CD4-positive, alpha-beta memory T cell (primary cell): ENCODE data around the gene DNMT3A. TPM values are rescaled to one million over a fixed set of nuclear protein-coding genes. Genes with fewer than 3 reads are reported as not detected.

Source experiments
- CTCF ChIA-PET: fragments of 350-600 bp; sonication (Branson Sonifier 250); formaldehyde crosslinking; loops from one replicate; lab custom pipeline; 2021; ENCODE audit warnings: inconsistent platforms; ENCODE audit not compliant: partially characterized antibody; lab: Charles Lee
- POLR2A ChIA-PET: fragments of 350-600 bp; sonication (Branson Sonifier 250); formaldehyde crosslinking; loops from one replicate; lab custom pipeline; 2021; ENCODE audit not compliant: partially characterized antibody; lab: Charles Lee
- DNase-seq, 5 donors: peaks; one replicate each; pipeline versions ENCODE4 v3.0.0 to v3.0.0-alpha.2; 2020 to 2022; ENCODE audit warnings: mixed read lengths in 1 of 5
- H3K27ac ChIP-seq: one replicate; pipeline ENCODE4 v1.7.0; 2013; ENCODE audit warnings: low read depth, low read length
- H3K27me3 ChIP-seq: 2 replicates; pipeline ENCODE4 v1.7.0; 2013; ENCODE audit warnings: mild to moderate bottlenecking, low read length, moderate library complexity; ENCODE audit not compliant: insufficient read depth
- H3K36me3 ChIP-seq: 2 replicates; pipeline ENCODE4 v1.7.0; 2013; ENCODE audit warnings: mild to moderate bottlenecking, low read length, moderate library complexity; ENCODE audit not compliant: insufficient read depth
- H3K4me1 ChIP-seq: 2 replicates; pipeline ENCODE4 v1.7.0; 2013; ENCODE audit warnings: mild to moderate bottlenecking, low read length, moderate library complexity; ENCODE audit not compliant: insufficient read depth
- H3K4me3 ChIP-seq, 2 donors: one replicate each; pipeline ENCODE4 v1.7.0; 2013; ENCODE audit warnings: low read length in 2 of 2, mild to moderate bottlenecking in 1 of 2
- H3K9me3 ChIP-seq, 2 donors: one replicate each; pipeline ENCODE4 v1.7.0; 2013; ENCODE audit warnings: low read length in 2 of 2, control low read depth in 1 of 2; ENCODE audit not compliant: control insufficient read depth in 1 of 2
- H3K27ac Mint-ChIP-seq, 7 donors: one replicate each; pipeline ENCODE4 v1.8.0; 2020 to 2021; ENCODE audit warnings: mixed read lengths in 7 of 7, mild to moderate bottlenecking in 6 of 7, inconsistent platforms in 3 of 7, moderate library complexity in 3 of 7
- H3K27me3 Mint-ChIP-seq, 2 donors: one replicate each; pipeline ENCODE4 v1.8.0; 2020 to 2021; ENCODE audit warnings: mixed read lengths in 2 of 2
- H3K36me3 Mint-ChIP-seq, 2 donors: one replicate each; pipeline ENCODE4 v1.8.0; 2020 to 2021; ENCODE audit warnings: mixed read lengths in 2 of 2, inconsistent platforms in 1 of 2, mild to moderate bottlenecking in 1 of 2
- H3K4me1 Mint-ChIP-seq, 4 donors: one replicate each; pipeline ENCODE4 v1.8.0; 2020 to 2021; ENCODE audit warnings: mixed read lengths in 4 of 4, mild to moderate bottlenecking in 1 of 4
- H3K4me3 Mint-ChIP-seq, 8 donors: one replicate each; pipeline ENCODE4 v1.8.0; 2020 to 2021; ENCODE audit warnings: mixed read lengths in 8 of 8, mild to moderate bottlenecking in 7 of 8, moderate library complexity in 6 of 8, inconsistent platforms in 3 of 8
- H3K9me3 Mint-ChIP-seq, 8 donors: one replicate each; pipeline ENCODE4 v1.8.0; 2020 to 2021; ENCODE audit warnings: mixed read lengths in 8 of 8, mild to moderate bottlenecking in 5 of 8, inconsistent platforms in 3 of 8, moderate library complexity in 1 of 8
- intact Hi-C: fragments of 100-400 bp; cut with micrococcal nuclease; formaldehyde crosslinking; loops from one replicate; pipeline ENCODE4 v1.15.1; 2023
- polyA plus RNA-seq, 2 donors: library from polyadenylated mRNA; unstranded; fragments of 300-500 nt; fragmentation: Illumina TruSeq; gene quantifications; one replicate each; pipeline ENCODE4 v1.2.3, GENCODE V29; 2021
- total RNA-seq, 2 experiments: library from RNA; stranded (reverse); gene quantifications; one replicate each; pipeline ENCODE4 v1.2.3, GENCODE V29; 2021

Gene DNMT3A
- total and polyA plus RNA-seq, 4 experiments from 2014 or later, result 7.5 to 71.6 (median 38.4) TPM

- H3K9me3 Mint-ChIP-seq, result no peaks in the 10 kb centered on the region
- intact Hi-C loops, result loop anchor here (2.0 to 5.0 kb wide), 2 partner anchors 64 to 368 kb away; partner anchors contain the start of gene DNAJC27
- Histone ChIP-seq H3K27me3 (no peaks in the 10 kb centered on the region), H3K9me3 (no peaks in the 10 kb centered on the region), H3K4me3 (peak overlapping the region in 1 of 2 donors; percentile 47), H3K36me3 (no peaks in the 10 kb centered on the region), H3K4me1 (peaks cover 56% of the 10 kb centered on the region), H3K27ac (peak overlapping the region; percentile 31)
- DNase-seq, result no peak
- ChIA-PET POLR2A (interaction anchor here (0.6 to 4.2 kb wide), 11 partner anchors 21 to 90 kb away, joined by 3 to 24 read pairs (median 4); no protein-coding TSS in a partner anchor), CTCF (interaction anchor here (1.1 to 6.2 kb wide), 4 partner anchors 21 to 64 kb away, joined by 3 to 28 read pairs (median 6); no protein-coding TSS in a partner anchor)
- H3K27me3 Mint-ChIP-seq, result no peaks in the 10 kb centered on the region
- H3K4me3 Mint-ChIP-seq, result peak overlapping the region in 7 of 8 donors; percentile 30 to 78 (median 64)
- peaks cover 0 to 8% of the 10 kb centered on the region in 2 donors for H3K36me3 Mint-ChIP-seq
- H3K4me1 Mint-ChIP-seq, result peaks cover 24 to 48% (median 39%) of the 10 kb centered on the region in 4 donors
- H3K27ac Mint-ChIP-seq, result peak overlapping the region in 3 of 7 donors; percentile 42 to 71 (median 53)
Observed at GRCh38 chr2:25340181-25340921, 1.4 kb downstream of the DNMT3A start.

GRCh38 chr2:25339791-25340180 is 1.9 kb downstream of the DNMT3A start:
- no peaks in the 10 kb centered on the region for H3K27me3 ChIP-seq
- H3K9me3 ChIP-seq, result no peaks in the 10 kb centered on the region
- H3K27me3 Mint-ChIP-seq, result no peaks in the 10 kb centered on the region
- H3K9me3 Mint-ChIP-seq, result no peaks in the 10 kb centered on the region
- ChIA-PET CTCF (interaction anchor here (0.9 to 6.2 kb wide), 5 partner anchors 22 to 64 kb away, joined by 3 to 28 read pairs (median 3); no protein-coding TSS in a partner anchor), POLR2A (interaction anchor here (0.6 to 4.2 kb wide), 12 partner anchors 22 to 89 kb away, joined by 3 to 24 read pairs (median 4); no protein-coding TSS in a partner anchor)
- H3K36me3 ChIP-seq, result no peaks in the 10 kb centered on the region
- H3K36me3 Mint-ChIP-seq, result peaks cover 0 to 8% of the 10 kb centered on the region in 2 donors
- DNase-seq, result peak in 2 of 5 donors; percentile 17 to 23
- H3K27ac ChIP-seq, result no peak overlapping the region
- intact Hi-C loops, result loop anchor here (2.0 to 5.0 kb wide), 3 partner anchors 17 to 367 kb away; partner anchors contain the start of gene DNAJC27
- H3K4me1 Mint-ChIP-seq, result peaks cover 30 to 54% (median 45%) of the 10 kb centered on the region in 4 donors
- H3K4me1 ChIP-seq, result peaks cover 62% of the 10 kb centered on the region
- peak overlapping the region; percentile 67 to 84 (median 79) for H3K4me3 Mint-ChIP-seq
- H3K4me3 ChIP-seq, result no peak overlapping the region
- peak overlapping the region in 2 of 7 donors; percentile 71 to 74 for H3K27ac Mint-ChIP-seq

GRCh38 chr2:25339211-25339674 is 2.5 kb downstream of the DNMT3A start:
- peaks cover 35 to 59% (median 50%) of the 10 kb centered on the region in 4 donors for H3K4me1 Mint-ChIP-seq
- no peak overlapping the region for H3K27ac ChIP-seq

GRCh38 chr2:25338401-25338800 is 3.3 kb downstream of the DNMT3A start:
- Mint-ChIP-seq H3K4me3 (peak overlapping the region in 7 of 8 donors; percentile 31 to 84 (median 75)), H3K4me1 (peaks cover 41 to 66% (median 55%) of the 10 kb centered on the region in 4 donors), H3K27me3 (no peaks in the 10 kb centered on the region), H3K9me3 (no peaks in the 10 kb centered on the region), H3K27ac (peak overlapping the region in 5 of 7 donors; percentile 37 to 71 (median 51)), H3K36me3 (peaks cover 0 to 8% of the 10 kb centered on the region in 2 donors)
- Histone ChIP-seq H3K27ac (no peak overlapping the region), H3K4me3 (no peak overlapping the region), H3K27me3 (no peaks in the 10 kb centered on the region), H3K9me3 (no peaks in the 10 kb centered on the region), H3K36me3 (no peaks in the 10 kb centered on the region), H3K4me1 (peaks cover 76% of the 10 kb centered on the region)
- no peak for DNase-seq
- POLR2A ChIA-PET, result interaction anchor here (1.3 to 4.2 kb wide), 8 partner anchors 24 to 65 kb away, joined by 3 to 24 read pairs (median 8); no protein-coding TSS in a partner anchor
- CTCF ChIA-PET, result interaction anchor here (0.8 to 6.2 kb wide), 3 partner anchors 23 to 62 kb away, joined by 3 to 28 read pairs (median 7); no protein-coding TSS in a partner anchor
- intact Hi-C loops, result loop anchor here (2.0 kb wide), 1 partner anchor 16 kb away; no protein-coding TSS in a partner anchor

More at GRCh38 chr2:25339211-25339674, 2.5 kb downstream of the DNMT3A start:
- Mint-ChIP-seq H3K27ac (peak overlapping the region; percentile 32 to 85 (median 57)), H3K4me3 (peak overlapping the region; percentile 67 to 84 (median 79)), H3K27me3 (no peaks in the 10 kb centered on the region), H3K9me3 (no peaks in the 10 kb centered on the region), H3K36me3 (peaks cover 0 to 8% of the 10 kb centered on the region in 2 donors)
- Histone ChIP-seq H3K9me3 (no peaks in the 10 kb centered on the region), H3K36me3 (no peaks in the 10 kb centered on the region), H3K27me3 (no peaks in the 10 kb centered on the region), H3K4me3 (no peak overlapping the region), H3K4me1 (peaks cover 67% of the 10 kb centered on the region)
- DNase-seq, result no peak
- intact Hi-C loops, result loop anchor here (2.0 kb wide), 1 partner anchor 16 kb away; no protein-coding TSS in a partner anchor
- POLR2A ChIA-PET, result interaction anchor here (1.2 to 4.2 kb wide), 8 partner anchors 23 to 88 kb away, joined by 3 to 24 read pairs (median 6); no protein-coding TSS in a partner anchor
- CTCF ChIA-PET, result interaction anchor here (0.9 to 6.2 kb wide), 4 partner anchors 22 to 30 kb away, joined by 3 to 28 read pairs (median 6); no protein-coding TSS in a partner anchor

- ChIA-PET CTCF (interaction anchor here (0.8 to 6.2 kb wide), 3 partner anchors 24 to 62 kb away, joined by 3 to 28 read pairs (median 7); no protein-coding TSS in a partner anchor), POLR2A (interaction anchor here (1.3 to 4.2 kb wide), 8 partner anchors 23 to 64 kb away, joined by 3 to 24 read pairs (median 8); no protein-coding TSS in a partner anchor)
- Mint-ChIP-seq H3K9me3 (no peaks in the 10 kb centered on the region), H3K27ac (peak overlapping the region; percentile 51 to 83 (median 71)), H3K27me3 (no peaks in the 10 kb centered on the region), H3K4me1 (peaks cover 43 to 69% (median 59%) of the 10 kb centered on the region in 4 donors), H3K4me3 (peak overlapping the region in 5 of 8 donors; percentile 4 to 61 (median 53)), H3K36me3 (peaks cover 0 to 8% of the 10 kb centered on the region in 2 donors)
- H3K27me3 ChIP-seq, result no peaks in the 10 kb centered on the region
- H3K4me3 ChIP-seq, result no peak overlapping the region
- no peak for DNase-seq
- H3K27ac ChIP-seq, result no peak overlapping the region
- intact Hi-C loops, result loop anchor here (2.0 kb wide), 1 partner anchor 15 kb away; no protein-coding TSS in a partner anchor
- no peaks in the 10 kb centered on the region for H3K9me3 ChIP-seq
- H3K36me3 ChIP-seq, result no peaks in the 10 kb centered on the region
- H3K4me1 ChIP-seq, result peaks cover 75% of the 10 kb centered on the region
Observed at GRCh38 chr2:25337891-25338290, 3.8 kb downstream of the DNMT3A start.

- intact Hi-C loops, result no loop called here
- H3K27me3 Mint-ChIP-seq, result no peaks in the 10 kb centered on the region
- ChIA-PET CTCF (interaction anchor here (0.8 to 6.2 kb wide), 5 partner anchors 24 to 61 kb away, joined by 3 to 28 read pairs (median 6); no protein-coding TSS in a partner anchor), POLR2A (interaction anchor here (1.2 to 4.8 kb wide), 8 partner anchors 14 to 63 kb away, joined by 4 to 24 read pairs (median 12); no protein-coding TSS in a partner anchor)
- Histone ChIP-seq H3K36me3 (no peaks in the 10 kb centered on the region), H3K4me3 (no peak overlapping the region), H3K27ac (peak overlapping the region; percentile 26), H3K27me3 (no peaks in the 10 kb centered on the region), H3K9me3 (no peaks in the 10 kb centered on the region), H3K4me1 (peaks cover 70% of the 10 kb centered on the region)
- H3K27ac Mint-ChIP-seq, result peak overlapping the region; percentile 58 to 81 (median 70)
- peak overlapping the region; percentile 18 to 65 (median 56) for H3K4me3 Mint-ChIP-seq
- H3K9me3 Mint-ChIP-seq, result no peaks in the 10 kb centered on the region
- DNase-seq, result no peak
- H3K4me1 Mint-ChIP-seq, result peaks cover 45 to 75% (median 61%) of the 10 kb centered on the region in 4 donors
- peaks cover 0 to 8% of the 10 kb centered on the region in 2 donors for H3K36me3 Mint-ChIP-seq
Observed at GRCh38 chr2:25337276-25337675, 4.4 kb downstream of the DNMT3A start.
